Smooth muscle cell (in vitro differentiated cells): ENCODE measurements around the gene CACNA2D1. TPM values are rescaled to one million over a fixed set of nuclear protein-coding genes. Genes with fewer than 3 reads are reported as not detected.

Source experiments
- DNase-seq: peaks from one replicate; lab custom pipeline; 2025; ENCODE audit not compliant: unreplicated experiment; lab: John Stamatoyannopoulos, UW
- H2AFZ ChIP-seq: fragments of 200-600 bp; sonication (generic); 2 replicates; pipeline ENCODE4 v1.6.0; 2016; ENCODE audit warnings: antibody characterized with exemption, low read depth, mild to moderate bottlenecking
- H3F3A ChIP-seq: fragments of 200-600 bp; sonication (generic); 2 replicates; pipeline ENCODE4 v1.6.0; 2017; ENCODE audit warnings: antibody characterized with exemption, low read depth
- H3K27ac ChIP-seq: fragments of 200-600 bp; sonication (generic); 2 replicates; pipeline ENCODE4 v1.5.1; 2016; ENCODE audit warnings: low read depth, mild to moderate bottlenecking
- H3K27me3 ChIP-seq: fragments of 200-600 bp; sonication (generic); 2 replicates; pipeline ENCODE4 v1.6.1; 2016; ENCODE audit warnings: low read depth, mild to moderate bottlenecking
- H3K36me3 ChIP-seq: fragments of 200-600 bp; sonication (generic); 2 replicates; pipeline ENCODE4 v1.5.1; 2016; ENCODE audit warnings: low read depth
- H3K4me1 ChIP-seq: fragments of 200-600 bp; sonication (generic); 2 replicates; pipeline ENCODE4 v1.5.1; 2016; ENCODE audit warnings: low read depth
- H3K4me2 ChIP-seq: fragments of 200-600 bp; sonication (generic); 2 replicates; pipeline ENCODE4 v1.6.0; 2016; ENCODE audit warnings: mild to moderate bottlenecking
- H3K4me3 ChIP-seq: fragments of 200-600 bp; sonication (generic); 2 replicates; pipeline ENCODE4 v1.5.1; 2016; ENCODE audit warnings: mild to moderate bottlenecking
- H3K79me2 ChIP-seq: fragments of 200-600 bp; sonication (generic); 2 replicates; pipeline ENCODE4 v1.6.0; 2016; ENCODE audit warnings: low read depth, mild to moderate bottlenecking
- H3K9ac ChIP-seq: fragments of 200-600 bp; sonication (generic); 2 replicates; pipeline ENCODE4 v1.6.0; 2016; ENCODE audit warnings: low read depth
- H3K9me3 ChIP-seq: fragments of 200-600 bp; sonication (generic); replicated peaks from 2 replicates; pipeline ENCODE4 v1.5.1; 2016; ENCODE audit warnings: low read depth
- H4K20me1 ChIP-seq: fragments of 200-600 bp; sonication (generic); 2 replicates; pipeline ENCODE4 v1.6.0; 2016; ENCODE audit warnings: low read depth
- WGBS: methylation state at CpG from one replicate; pipeline ENCODE4 v1.1.7; 2016; ENCODE audit warnings: low lambda C conversion rate; 5-methylcytosine and 5-hydroxymethylcytosine counted together
- polyA plus RNA-seq: library from polyadenylated mRNA; unstranded; fragments of >200 nt; fragmentation: Nextera tagmentation; extraction: Ambion mirVana; gene quantifications from 2 replicates; pipeline ENCODE4 v1.2.1, GENCODE V29; 2016
- total RNA-seq: library from RNA; depleted of rRNA; stranded (reverse); fragments of >200 nt; gene quantifications from 2 replicates; pipeline ENCODE4 v1.2.3, GENCODE V29; 2014
- TF ChIP-seq, protein P1 (sequence below): fragments of 200-600 bp; sonication (generic); IDR thresholded peaks from 2 replicates; pipeline ENCODE4 v1.5.1; 2017; ENCODE audit warnings: borderline replicate concordance, mild to moderate bottlenecking, antibody characterized with exemption; ENCODE audit not compliant: insufficient read depth, poor library complexity, severe bottlenecking

CACNA2D1 gene
- total and polyA plus RNA-seq, 2 experiments from 2014 or later, result 4.1 to 39.3 TPM

DNA sequence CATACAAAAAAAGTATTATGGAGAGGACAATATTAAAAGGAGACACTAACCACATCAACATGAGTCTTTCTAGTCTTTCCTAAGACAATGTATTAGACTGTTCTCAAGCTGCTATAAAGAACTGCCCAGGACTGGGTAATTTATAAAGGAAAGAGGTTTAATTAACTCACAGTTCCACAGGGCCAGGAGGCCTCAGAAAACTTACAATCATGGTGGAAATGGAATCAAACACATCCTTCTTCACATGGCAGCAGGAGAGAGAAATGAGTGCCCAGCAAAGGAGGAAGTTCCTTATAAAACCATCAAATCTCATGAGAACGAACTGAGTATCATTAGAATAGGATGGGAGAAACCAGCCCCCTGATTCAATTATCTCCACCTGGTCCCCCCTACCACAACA lies 25.7 kb downstream of the CACNA2D1 start:
- H3K4me2 ChIP-seq, result no peak overlapping the region
- no peaks in the 10 kb centered on the region for H3K36me3 ChIP-seq
- no peaks in the 10 kb centered on the region for H3K4me1 ChIP-seq
- H2AFZ ChIP-seq, result no peak overlapping the region
- WGBS, result 94% methylated on average over 1 of the region's 1 CpG
- no peaks in the 10 kb centered on the region for H3K27me3 ChIP-seq
- H3K9ac ChIP-seq, result no peak overlapping the region
- peaks cover 3% of the 10 kb centered on the region for H3K79me2 ChIP-seq
- no peak for DNase-seq
- H3F3A ChIP-seq, result no peaks in the 10 kb centered on the region
- no peaks in the 10 kb centered on the region for H3K9me3 ChIP-seq
- H3K27ac ChIP-seq, result no peak overlapping the region
- no peaks in the 10 kb centered on the region for H4K20me1 ChIP-seq
- H3K4me3 ChIP-seq, result no peak overlapping the region
- TF ChIP-seq, protein P1, sequence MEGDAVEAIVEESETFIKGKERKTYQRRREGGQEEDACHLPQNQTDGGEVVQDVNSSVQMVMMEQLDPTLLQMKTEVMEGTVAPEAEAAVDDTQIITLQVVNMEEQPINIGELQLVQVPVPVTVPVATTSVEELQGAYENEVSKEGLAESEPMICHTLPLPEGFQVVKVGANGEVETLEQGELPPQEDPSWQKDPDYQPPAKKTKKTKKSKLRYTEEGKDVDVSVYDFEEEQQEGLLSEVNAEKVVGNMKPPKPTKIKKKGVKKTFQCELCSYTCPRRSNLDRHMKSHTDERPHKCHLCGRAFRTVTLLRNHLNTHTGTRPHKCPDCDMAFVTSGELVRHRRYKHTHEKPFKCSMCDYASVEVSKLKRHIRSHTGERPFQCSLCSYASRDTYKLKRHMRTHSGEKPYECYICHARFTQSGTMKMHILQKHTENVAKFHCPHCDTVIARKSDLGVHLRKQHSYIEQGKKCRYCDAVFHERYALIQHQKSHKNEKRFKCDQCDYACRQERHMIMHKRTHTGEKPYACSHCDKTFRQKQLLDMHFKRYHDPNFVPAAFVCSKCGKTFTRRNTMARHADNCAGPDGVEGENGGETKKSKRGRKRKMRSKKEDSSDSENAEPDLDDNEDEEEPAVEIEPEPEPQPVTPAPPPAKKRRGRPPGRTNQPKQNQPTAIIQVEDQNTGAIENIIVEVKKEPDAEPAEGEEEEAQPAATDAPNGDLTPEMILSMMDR, result no peak

DNA sequence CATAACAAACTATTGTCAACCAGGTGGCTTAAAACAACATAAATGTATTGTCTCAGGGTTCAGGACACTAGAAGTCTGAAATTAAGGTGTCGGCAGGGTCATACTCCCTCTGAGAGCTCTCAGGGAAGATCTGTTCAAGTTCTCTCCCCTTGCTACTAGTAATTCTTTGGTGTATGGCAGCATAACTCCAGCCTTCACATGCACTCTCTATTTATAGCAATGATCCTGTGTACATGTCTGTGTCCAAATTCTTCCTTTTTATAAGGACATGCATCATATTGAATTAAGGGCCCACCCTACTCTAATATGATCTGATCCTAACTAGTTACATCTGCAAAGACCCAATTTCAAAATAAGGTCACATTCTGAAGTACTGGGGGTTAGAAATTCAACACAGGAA lies 27.2 kb downstream of the CACNA2D1 start:
- TF ChIP-seq, protein P1, result no peak
- Histone ChIP-seq H3K4me1 (no peaks in the 10 kb centered on the region), H3K4me3 (no peak overlapping the region), H3K9ac (no peak overlapping the region), H2AFZ (no peak overlapping the region), H3K36me3 (no peaks in the 10 kb centered on the region), H3K79me2 (peaks cover 8% of the 10 kb centered on the region), H4K20me1 (no peaks in the 10 kb centered on the region), H3K27me3 (no peaks in the 10 kb centered on the region), H3K4me2 (no peak overlapping the region), H3K9me3 (no peaks in the 10 kb centered on the region), H3F3A (no peaks in the 10 kb centered on the region), H3K27ac (no peak overlapping the region)
- no peak for DNase-seq
- 100% methylated on average over 1 of the region's 1 CpG for WGBS

DNA sequence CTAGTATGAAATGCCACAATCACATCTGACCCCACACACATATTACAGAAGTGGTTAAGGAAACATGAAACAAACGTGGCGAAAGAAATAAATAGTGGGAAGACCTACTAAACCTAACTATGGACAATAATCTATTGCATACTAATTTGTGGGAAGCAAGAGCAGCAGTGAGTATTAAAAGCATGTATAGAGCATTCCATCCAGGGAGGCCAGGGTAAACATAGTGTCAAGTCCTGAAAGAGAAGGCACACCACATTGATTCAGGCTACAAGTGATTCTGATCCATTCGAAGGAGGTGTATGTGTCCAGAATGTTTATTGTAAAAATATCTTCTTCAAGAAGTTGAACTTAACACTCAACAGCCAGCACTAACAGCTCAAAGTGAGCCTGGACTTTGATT lies 29.2 kb downstream of the CACNA2D1 start:
- Histone ChIP-seq H3K27ac (no peak overlapping the region), H3K4me3 (no peak overlapping the region), H3K36me3 (no peaks in the 10 kb centered on the region), H3K4me2 (no peak overlapping the region), H3K9me3 (no peaks in the 10 kb centered on the region), H2AFZ (no peak overlapping the region), H3F3A (no peaks in the 10 kb centered on the region), H3K79me2 (peaks cover 8% of the 10 kb centered on the region), H3K27me3 (no peaks in the 10 kb centered on the region), H3K9ac (no peak overlapping the region), H3K4me1 (no peaks in the 10 kb centered on the region), H4K20me1 (no peaks in the 10 kb centered on the region)
- TF ChIP-seq, protein P1, result no peak
- DNase-seq, result no peak
- WGBS, result 88% methylated on average over 3 of the region's 3 CpGs

DNA sequence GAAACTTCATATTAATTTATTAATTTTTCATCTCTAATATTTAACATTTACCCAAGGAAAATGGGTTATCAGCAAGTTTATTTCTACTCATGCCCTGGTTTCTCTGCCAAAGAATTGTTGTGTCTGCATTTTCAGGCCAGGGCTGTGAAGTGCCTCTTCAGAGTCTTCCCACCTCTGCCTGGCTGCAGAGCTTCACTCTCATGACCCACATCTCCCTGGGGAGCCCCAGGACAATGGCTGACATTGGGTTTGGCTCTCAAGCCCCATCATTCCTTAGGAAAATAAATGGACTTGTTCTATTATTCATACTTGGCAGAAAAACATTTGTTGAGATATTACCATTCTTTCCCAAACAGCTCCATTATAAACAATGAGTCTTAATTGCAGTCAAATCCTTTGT lies 30.3 kb downstream of the CACNA2D1 start:
- Histone ChIP-seq H3K36me3 (no peaks in the 10 kb centered on the region), H4K20me1 (no peaks in the 10 kb centered on the region), H3K4me3 (no peak overlapping the region), H3K9me3 (no peaks in the 10 kb centered on the region), H3K79me2 (peaks cover 8% of the 10 kb centered on the region), H2AFZ (no peak overlapping the region), H3K27ac (no peak overlapping the region), H3K4me1 (no peaks in the 10 kb centered on the region), H3K27me3 (no peaks in the 10 kb centered on the region), H3K9ac (no peak overlapping the region), H3K4me2 (no peak overlapping the region), H3F3A (no peaks in the 10 kb centered on the region)
- no peak for DNase-seq
- TF ChIP-seq, protein P1, result no peak
